HepG2 (cell line): ENCODE measurements around the gene GGT7. TPM values are rescaled to one million over a fixed set of nuclear protein-coding genes. Genes with fewer than 3 reads are reported as not detected.
A peak's percentile ranks its signal among the peaks of the same experiment; 100 is the strongest.

Source experiments
- ARHGAP35 ChIP-seq: sonication (generic); formaldehyde crosslinking; IDR thresholded peaks from 2 replicates; pipeline ENCODE4 v1.9.0; 2022; ENCODE audit warnings: mild to moderate bottlenecking, inconsistent platforms, moderate library complexity, missing genetic modification reagents, borderline replicate concordance
- CBFB ChIP-seq: sonication (generic); formaldehyde crosslinking; IDR thresholded peaks from 2 replicates; pipeline ENCODE4 v1.4.0; 2020; ENCODE audit warnings: missing genetic modification reagents
- CC2D1A ChIP-seq: sonication (generic); formaldehyde crosslinking; IDR thresholded peaks from 2 replicates; pipeline ENCODE4 v1.8.1; 2023; ENCODE audit warnings: mild to moderate bottlenecking, missing genetic modification reagents
- CREM ChIP-seq, 2 experiments: sonication (generic) in 1 of 2; formaldehyde crosslinking in 1 of 2; IDR thresholded peaks; 2 replicates each; pipeline versions ENCODE4 v1.4.0 to v1.6.1; 2016 to 2020; ENCODE audit warnings: antibody characterized with exemption in 1 of 2, mild to moderate bottlenecking in 1 of 2, missing genetic modification reagents in 1 of 2
- DMAP1 ChIP-seq: IDR thresholded peaks from 2 replicates; pipeline ENCODE4 v1.6.1; 2016
- ETV6 ChIP-seq: sonication (generic); formaldehyde crosslinking; conservative IDR thresholded peaks from 2 replicates; pipeline ENCODE4 v1.4.0; 2020; ENCODE audit warnings: missing genetic modification reagents
- FOSL2 ChIP-seq: sonication (generic); formaldehyde crosslinking; IDR thresholded peaks from 2 replicates; pipeline ENCODE4 v1.4.0; 2020; ENCODE audit warnings: missing genetic modification reagents
- FOXA1 ChIP-seq, 2 experiments: fragments of 450-650 bp in 1 of 2; sonication (generic) in 1 of 2; formaldehyde crosslinking in 1 of 2; IDR thresholded peaks; 2 replicates each; pipeline versions ENCODE4 v1.4.0 to v1.6.1; 2016 to 2020; ENCODE audit warnings: missing genetic modification reagents in 1 of 2
- ISX ChIP-seq: sonication (generic); formaldehyde crosslinking; conservative IDR thresholded peaks from 2 replicates; pipeline ENCODE4 v1.5.0; 2020; ENCODE audit warnings: missing genetic modification reagents
- KAT7 ChIP-seq: IDR thresholded peaks from 2 replicates; pipeline ENCODE4 v1.6.1; 2018; ENCODE audit warnings: borderline replicate concordance, missing compliant biosample characterization
- KMT2B ChIP-seq: IDR thresholded peaks from 2 replicates; pipeline ENCODE4 v1.6.1; 2016; ENCODE audit warnings: missing genetic modification reagents, missing compliant biosample characterization
- PPARG ChIP-seq: conservative IDR thresholded peaks from 2 replicates; pipeline ENCODE4 v1.6.1; 2016; ENCODE audit warnings: missing biosample characterization, missing genetic modification reagents
- RBM39 ChIP-seq: fragments of 200-400 bp; formaldehyde crosslinking; IDR thresholded peaks from one replicate; pipeline ENCODE4 v1.6.1; 2018; ENCODE audit warnings: antibody characterized with exemption, mild to moderate bottlenecking, low read depth, low read length; ENCODE audit not compliant: poor library complexity, severe bottlenecking
- SRY ChIP-seq: sonication (generic); formaldehyde crosslinking; IDR thresholded peaks from 2 replicates; pipeline ENCODE4 v1.8.0; 2022; ENCODE audit warnings: mild to moderate bottlenecking, missing genetic modification reagents
- ZBTB44 ChIP-seq: sonication (generic); formaldehyde crosslinking; IDR thresholded peaks from 2 replicates; pipeline ENCODE4 v1.4.0; 2020; ENCODE audit warnings: missing genetic modification reagents
- ZC3H4 ChIP-seq: sonication (generic); formaldehyde crosslinking; IDR thresholded peaks from 2 replicates; pipeline ENCODE4 v1.4.0; 2020; ENCODE audit warnings: missing genetic modification reagents, borderline replicate concordance
- ZNF205 ChIP-seq: IDR thresholded peaks from 2 replicates; pipeline ENCODE4 v1.6.1; 2018; ENCODE audit warnings: missing biosample characterization, missing genetic modification reagents
- ZNF333 ChIP-seq: sonication (generic); formaldehyde crosslinking; IDR thresholded peaks from 2 replicates; pipeline ENCODE4 v1.4.0; 2020; ENCODE audit warnings: mild to moderate bottlenecking, missing genetic modification reagents, borderline replicate concordance
- ZNF558 ChIP-seq: sonication (generic); formaldehyde crosslinking; IDR thresholded peaks from 2 replicates; pipeline ENCODE4 v1.9.0; 2022; ENCODE audit warnings: mild to moderate bottlenecking, missing genetic modification reagents, borderline replicate concordance
- ZNF749 ChIP-seq: sonication (generic); formaldehyde crosslinking; IDR thresholded peaks from 2 replicates; pipeline ENCODE4 v1.8.0; 2022; ENCODE audit warnings: mild to moderate bottlenecking, missing genetic modification reagents, moderate library complexity, borderline replicate concordance
- ZNF788 ChIP-seq: sonication (generic); formaldehyde crosslinking; IDR thresholded peaks from 2 replicates; pipeline ENCODE4 v1.5.0; 2020; ENCODE audit warnings: mild to moderate bottlenecking, missing genetic modification reagents, borderline replicate concordance
- polyA plus RNA-seq, 8 experiments: library from polyadenylated mRNA; depleted of rRNA in 3 of 8; stranded (reverse) in 7 of 8; unstranded in 1 of 8; fragments of >200 nt; fragmentation: Illumina TruSeq in 4 of 8; extraction: Trizol in 4 of 8; gene quantifications; 2 replicates each; pipeline versions ENCODE4 v1.2.1 to v1.2.3, GENCODE V29; 2011 to 2016; ENCODE audit warnings: low read depth in 4 of 8, missing spikeins in 1 of 8, mixed read lengths in 1 of 8; ENCODE audit not compliant: insufficient read depth in 1 of 8
- total RNA-seq, 5 experiments: library from RNA; depleted of rRNA; stranded (reverse); fragments of >200 nt; fragmentation: Illumina TruSeq; extraction: Trizol; gene quantifications; 2 replicates each; pipeline ENCODE4 v1.2.3, GENCODE V29; 2016; ENCODE audit warnings: low read depth in 1 of 5
- TF ChIP-seq, protein P1 (sequence below): sonication (generic); formaldehyde crosslinking; IDR thresholded peaks from 2 replicates; pipeline ENCODE4 v1.5.0; 2020; ENCODE audit warnings: mild to moderate bottlenecking, missing genetic modification reagents, borderline replicate concordance

GGT7 gene
- total and polyA plus RNA-seq, 2 of the 13 experiments (the other 11 are each of a cell fraction or from before 2014, with no cell fraction given): 6.6 to 23.0 TPM

GRCh38 chr20:34874094-34874654, 1.5 kb upstream of the GGT7 start (continued):
- TF ChIP-seq, protein P1, sequence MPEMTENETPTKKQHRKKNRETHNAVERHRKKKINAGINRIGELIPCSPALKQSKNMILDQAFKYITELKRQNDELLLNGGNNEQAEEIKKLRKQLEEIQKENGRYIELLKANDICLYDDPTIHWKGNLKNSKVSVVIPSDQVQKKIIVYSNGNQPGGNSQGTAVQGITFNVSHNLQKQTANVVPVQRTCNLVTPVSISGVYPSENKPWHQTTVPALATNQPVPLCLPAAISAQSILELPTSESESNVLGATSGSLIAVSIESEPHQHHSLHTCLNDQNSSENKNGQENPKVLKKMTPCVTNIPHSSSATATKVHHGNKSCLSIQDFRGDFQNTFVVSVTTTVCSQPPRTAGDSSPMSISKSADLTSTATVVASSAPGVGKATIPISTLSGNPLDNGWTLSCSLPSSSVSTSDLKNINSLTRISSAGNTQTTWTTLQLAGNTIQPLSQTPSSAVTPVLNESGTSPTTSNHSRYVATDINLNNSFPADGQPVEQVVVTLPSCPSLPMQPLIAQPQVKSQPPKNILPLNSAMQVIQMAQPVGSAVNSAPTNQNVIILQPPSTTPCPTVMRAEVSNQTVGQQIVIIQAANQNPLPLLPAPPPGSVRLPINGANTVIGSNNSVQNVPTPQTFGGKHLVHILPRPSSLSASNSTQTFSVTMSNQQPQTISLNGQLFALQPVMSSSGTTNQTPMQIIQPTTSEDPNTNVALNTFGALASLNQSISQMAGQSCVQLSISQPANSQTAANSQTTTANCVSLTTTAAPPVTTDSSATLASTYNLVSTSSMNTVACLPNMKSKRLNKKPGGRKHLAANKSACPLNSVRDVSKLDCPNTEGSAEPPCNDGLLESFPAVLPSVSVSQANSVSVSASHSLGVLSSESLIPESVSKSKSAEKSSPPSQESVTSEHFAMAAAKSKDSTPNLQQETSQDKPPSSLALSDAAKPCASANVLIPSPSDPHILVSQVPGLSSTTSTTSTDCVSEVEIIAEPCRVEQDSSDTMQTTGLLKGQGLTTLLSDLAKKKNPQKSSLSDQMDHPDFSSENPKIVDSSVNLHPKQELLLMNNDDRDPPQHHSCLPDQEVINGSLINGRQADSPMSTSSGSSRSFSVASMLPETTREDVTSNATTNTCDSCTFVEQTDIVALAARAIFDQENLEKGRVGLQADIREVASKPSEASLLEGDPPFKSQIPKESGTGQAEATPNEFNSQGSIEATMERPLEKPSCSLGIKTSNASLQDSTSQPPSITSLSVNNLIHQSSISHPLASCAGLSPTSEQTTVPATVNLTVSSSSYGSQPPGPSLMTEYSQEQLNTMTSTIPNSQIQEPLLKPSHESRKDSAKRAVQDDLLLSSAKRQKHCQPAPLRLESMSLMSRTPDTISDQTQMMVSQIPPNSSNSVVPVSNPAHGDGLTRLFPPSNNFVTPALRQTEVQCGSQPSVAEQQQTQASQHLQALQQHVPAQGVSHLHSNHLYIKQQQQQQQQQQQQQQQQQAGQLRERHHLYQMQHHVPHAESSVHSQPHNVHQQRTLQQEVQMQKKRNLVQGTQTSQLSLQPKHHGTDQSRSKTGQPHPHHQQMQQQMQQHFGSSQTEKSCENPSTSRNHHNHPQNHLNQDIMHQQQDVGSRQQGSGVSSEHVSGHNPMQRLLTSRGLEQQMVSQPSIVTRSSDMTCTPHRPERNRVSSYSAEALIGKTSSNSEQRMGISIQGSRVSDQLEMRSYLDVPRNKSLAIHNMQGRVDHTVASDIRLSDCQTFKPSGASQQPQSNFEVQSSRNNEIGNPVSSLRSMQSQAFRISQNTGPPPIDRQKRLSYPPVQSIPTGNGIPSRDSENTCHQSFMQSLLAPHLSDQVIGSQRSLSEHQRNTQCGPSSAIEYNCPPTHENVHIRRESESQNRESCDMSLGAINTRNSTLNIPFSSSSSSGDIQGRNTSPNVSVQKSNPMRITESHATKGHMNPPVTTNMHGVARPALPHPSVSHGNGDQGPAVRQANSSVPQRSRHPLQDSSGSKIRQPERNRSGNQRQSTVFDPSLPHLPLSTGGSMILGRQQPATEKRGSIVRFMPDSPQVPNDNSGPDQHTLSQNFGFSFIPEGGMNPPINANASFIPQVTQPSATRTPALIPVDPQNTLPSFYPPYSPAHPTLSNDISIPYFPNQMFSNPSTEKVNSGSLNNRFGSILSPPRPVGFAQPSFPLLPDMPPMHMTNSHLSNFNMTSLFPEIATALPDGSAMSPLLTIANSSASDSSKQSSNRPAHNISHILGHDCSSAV (CRISPR knock-in tag): no peak
- TF ChIP-seq ETV6 (CRISPR knock-in tag) (no peak), ISX (CRISPR knock-in tag) (no peak), DMAP1 (CRISPR knock-in tag) (no peak), KAT7 (CRISPR knock-in tag) (peak; percentile 40; the same call in 1 of the 2 replicates), CC2D1A (CRISPR knock-in tag) (no peak), CBFB (no peak), ZNF749 (0 out of 2 replicates have a peak, but pooled peaks have one; percentile 62), RBM39 (no peak), FOSL2 (0 out of 2 replicates have a peak, but pooled peaks have one; percentile 12), ZNF205 (CRISPR knock-in tag) (no peak), ZNF788 (no peak), CREM (IDR thresholded peaks at IDR 0.05) (no peak), CREM (CRISPR knock-in tag; IDR thresholded peaks at IDR 0.05) (no peak), KMT2B (CRISPR knock-in tag) (no peak; the same call in 1 of the 2 replicates), FOXA1 (IDR thresholded peaks at IDR 0.05) (no peak), FOXA1 (CRISPR knock-in tag; IDR thresholded peaks at IDR 0.05) (peak; percentile 67; the same call in 1 of the 2 replicates), ZNF333 (CRISPR knock-in tag) (no peak), SRY (CRISPR knock-in tag) (peak; percentile 18; the same call in 1 of the 2 replicates), ARHGAP35 (CRISPR knock-in tag) (no peak; the same call in 1 of the 2 replicates), ZC3H4 (CRISPR knock-in tag) (no peak), ZBTB44 (CRISPR knock-in tag) (no peak), ZNF558 (no peak), PPARG (CRISPR knock-in tag) (no peak)
